Measurements from ENCODE around the gene NGRN. TPM values are rescaled to one million over a fixed set of nuclear protein-coding genes. Genes with fewer than 3 reads are reported as not detected.

Gene NGRN
- total RNA-seq, 4 donors from 2014 or later: 47.9 to 85.1 (median 70.7) TPM

GRCh38 chr15:90271459-90272166, 6.1 kb downstream of the NGRN start:
- TF ChIP-seq CTCF (IDR thresholded peaks at IDR 0.05; ENCODE audit: low read depth): no peak

- no peak for TF ChIP-seq CTCF (IDR thresholded peaks at IDR 0.05; ENCODE audit: low read depth)
Observed at GRCh38 chr15:90286678-90287077, 21.2 kb downstream of the NGRN start.

GRCh38 chr15:90287101-90287500, 21.6 kb downstream of the NGRN start:
- no peak for TF ChIP-seq CTCF (IDR thresholded peaks at IDR 0.05; ENCODE audit: low read depth)

GRCh38 chr15:90287946-90288345, 22.5 kb downstream of the NGRN start:
- no peak for TF ChIP-seq CTCF (IDR thresholded peaks at IDR 0.05; ENCODE audit: low read depth)

GRCh38 chr15:90291679-90292356, 26.3 kb downstream of the NGRN start:
- no peak for TF ChIP-seq CTCF (IDR thresholded peaks at IDR 0.05; ENCODE audit: low read depth)

- TF ChIP-seq CTCF (IDR thresholded peaks at IDR 0.05; ENCODE audit: low read depth): no peak
Observed at GRCh38 chr15:90294159-90294558, 28.7 kb downstream of the NGRN start.

GRCh38 chr15:90294601-90295269, 29.3 kb downstream of the NGRN start:
- no peak for TF ChIP-seq CTCF (IDR thresholded peaks at IDR 0.05; ENCODE audit: low read depth)

Data from subcutaneous adipose tissue (tissue), 4 donors.